ENCODE results near the gene APOM.

The APOM gene

GRCh38 chr6:31658983-31659648, 3.4 kb downstream of the APOM start:
- DNase-seq, result no peak

- peak; percentile 42 for DNase-seq
These were observed 4.1 kb downstream of the APOM start for GRCh38 chr6:31659649-31660380.

GRCh38 chr6:31660381-31661261, 4.9 kb downstream of the APOM start, which contains the start of gene C6orf47:
TSS of gene C6orf47 (minus strand) at chr6:31660778. CDS start at chr6:31659947, 831 bp downstream.
- peak; percentile 77 for DNase-seq

- DNase-seq, result no peak
These were observed 5.8 kb downstream of the APOM start for GRCh38 chr6:31661262-31662123.

- no peak for DNase-seq
These were observed 6.5 kb downstream of the APOM start for GRCh38 chr6:31662124-31662723.

- no peak for DNase-seq
These were observed 7.6 kb downstream of the APOM start for GRCh38 chr6:31663126-31663960.

- no peak for DNase-seq
These were observed 8.5 kb downstream of the APOM start for GRCh38 chr6:31663961-31664789.

- DNase-seq, result peak; percentile 84
These were observed 9.3 kb downstream of the APOM start, which contains the start of gene GPANK1 for GRCh38 chr6:31664790-31665500. TSS of gene GPANK1 (minus strand) at chr6:31664997. CDS start at chr6:31664478, 519 bp downstream.

- peak; percentile 94 for DNase-seq
These were observed 10.0 kb downstream of the APOM start, which contains the start of gene CSNK2B for GRCh38 chr6:31665501-31666336. TSS of gene CSNK2B (plus strand) at chr6:31666080. CDS start at chr6:31666832, 752 bp downstream.

GRCh38 chr6:31666337-31666965, 10.8 kb downstream of the APOM start:
- no peak for DNase-seq

- DNase-seq, result no peak
These were observed 14.0 kb downstream of the APOM start, which contains the start of gene LY6G5B for GRCh38 chr6:31669676-31670075. TSS of gene LY6G5B (plus strand) at chr6:31669976. CDS start at chr6:31670951, 975 bp downstream.

- no peak for DNase-seq
These were observed 20.7 kb downstream of the APOM start for GRCh38 chr6:31676322-31676903.

- no peak for DNase-seq
These were observed 21.2 kb downstream of the APOM start for GRCh38 chr6:31676904-31677303.

GRCh38 chr6:31677955-31678354, 22.3 kb downstream of the APOM start:
- DNase-seq, result no peak

GRCh38 chr6:31680226-31681134, 24.8 kb downstream of the APOM start, which contains the start of gene LY6G5C:
TSS of gene LY6G5C (minus strand) at chr6:31681067. CDS start at chr6:31680373, 694 bp downstream.
- DNase-seq, result peak; percentile 66

Measured in activated CD4-positive, CD25-positive, alpha-beta regulatory T cell treated with anti-CD3 and anti-CD28 coated beads, Interleukin-2, amount 50 U/mL, for 72 hours (primary cell).